Hippocampal formation (tissue), 2 donors: ENCODE data around the gene EIF3L.

Source experiments
- DNase-seq, 2 donors: peaks; one replicate each; lab custom pipeline; 2025; lab: John Stamatoyannopoulos, UW

EIF3L gene

GRCh38 chr22:37817705-37818408 lies 31.4 kb upstream of the EIF3L start:
- peak; percentile 75 to 80 for DNase-seq

GRCh38 chr22:37818409-37819104 lies 30.7 kb upstream of the EIF3L start:
- no peak for DNase-seq

- no peak for DNase-seq
Measured at GRCh38 chr22:37819105-37819433, 30.1 kb upstream of the EIF3L start.

GRCh38 chr22:37820350-37820749 lies 28.9 kb upstream of the EIF3L start:
- DNase-seq: no peak

- no peak for DNase-seq
Measured at GRCh38 chr22:37822079-37822833, 27.0 kb upstream of the EIF3L start.

- DNase-seq: no peak
Measured at GRCh38 chr22:37823134-37823985, 25.9 kb upstream of the EIF3L start, which contains the start of gene GALR3. TSS of gene GALR3 (plus strand) at chr22:37823382. CDS start at chr22:37823407, 25 bp downstream.

GRCh38 chr22:37824674-37825641 lies 24.3 kb upstream of the EIF3L start:
- DNase-seq: no peak

GRCh38 chr22:37827056-37827455 lies 22.2 kb upstream of the EIF3L start:
- DNase-seq: peak in 1 of 2 donors; percentile 44

GRCh38 chr22:37830093-37830842 lies 19.0 kb upstream of the EIF3L start:
- no peak for DNase-seq

- DNase-seq: no peak
Measured at GRCh38 chr22:37831472-37831871, 17.7 kb upstream of the EIF3L start.

- no peak for DNase-seq
Measured at GRCh38 chr22:37832022-37832857, 17.0 kb upstream of the EIF3L start.

GRCh38 chr22:37842015-37842793 lies 7.0 kb upstream of the EIF3L start:
- DNase-seq: no peak

- DNase-seq: no peak
Measured at GRCh38 chr22:37843741-37844089, 5.5 kb upstream of the EIF3L start.

- no peak for DNase-seq
Measured at GRCh38 chr22:37844904-37845329, 4.3 kb upstream of the EIF3L start.

- no peak for DNase-seq
Measured at GRCh38 chr22:37846433-37846832, 2.8 kb upstream of the EIF3L start.

- no peak for DNase-seq
Measured at GRCh38 chr22:37848587-37849088, 581 bp upstream of the EIF3L start.

GRCh38 chr22:37850801-37851200 lies 1.6 kb downstream of the EIF3L start:
- DNase-seq: no peak

- DNase-seq: no peak
Measured at GRCh38 chr22:37852418-37852817, 3.2 kb downstream of the EIF3L start.
